SK-N-SH (cell line): ENCODE measurements around the gene CADM2. TPM values are rescaled to one million over a fixed set of nuclear protein-coding genes. Genes with fewer than 3 reads are reported as not detected.

Experiments used
- CTCF ChIA-PET: fragments of 300-600, 350-600 bp; formaldehyde crosslinking; extraction: SDS; loops from one replicate; lab custom pipeline; 2021; lab: Yijun Ruan, JAX
- POLR2A ChIA-PET: fragments of 350-600 bp; sonication (Branson Sonifier 250); formaldehyde crosslinking; extraction: SDS; loops from one replicate; lab custom pipeline; 2020; ENCODE audit warnings: antibody characterized with exemption, inconsistent platforms; lab: Yijun Ruan, JAX
- DNase-seq: peaks from one replicate; pipeline ENCODE4 v3.0.0; 2012
- H2AFZ ChIP-seq: fragments of 200-600 bp; sonication (generic); 2 replicates; pipeline ENCODE4 v1.8.1; 2016; ENCODE audit warnings: antibody characterized with exemption, mild to moderate bottlenecking, low read depth
- H3F3A ChIP-seq: fragments of 200-600 bp; sonication (generic); replicated peaks from 2 replicates; pipeline ENCODE3; 2016; ENCODE audit warnings: antibody characterized with exemption, mild to moderate bottlenecking; ENCODE audit not compliant: insufficient read depth
- H3K27ac ChIP-seq, 2 experiments: fragments of 200-500 bp in 1 of 2; fragments of 200-600 bp in 1 of 2; sonication (Bioruptor generic) in 1 of 2; sonication (generic), shearing (Covaris generic) in 1 of 2; 2 replicates each; pipeline versions ENCODE4 v1.5.1 to v1.6.1; 2014 to 2016; ENCODE audit warnings: low read depth in 2 of 2, inconsistent platforms in 1 of 2, low read length in 1 of 2, mild to moderate bottlenecking in 1 of 2, mixed read lengths in 1 of 2
- H3K27me3 ChIP-seq: fragments of 200-600 bp; sonication (generic), shearing (Covaris generic); 2 replicates; pipeline ENCODE4 v1.6.1; 2016; ENCODE audit warnings: mixed run types; ENCODE audit not compliant: insufficient read depth
- H3K36me3 ChIP-seq, 2 experiments: fragments of 200-500 bp in 1 of 2; fragments of 200-600 bp in 1 of 2; sonication (Bioruptor generic) in 1 of 2; sonication (generic) in 1 of 2; replicated peaks in 1 of 2; 2 replicates each; pipeline versions ENCODE3 to v1.5.1; 2014 to 2016; ENCODE audit warnings: low read length in 1 of 2, mild to moderate bottlenecking in 1 of 2; ENCODE audit not compliant: insufficient read depth in 2 of 2, control insufficient read depth in 1 of 2
- H3K4me1 ChIP-seq, 2 experiments: fragments of 200-500 bp in 1 of 2; fragments of 200-600 bp in 1 of 2; sonication (Bioruptor generic) in 1 of 2; sonication (generic), shearing (Covaris generic) in 1 of 2; 2 replicates each; pipeline versions ENCODE4 v1.5.1 to v1.6.1; 2014 to 2016; ENCODE audit warnings: low read depth in 1 of 2, low read length in 1 of 2, mixed run types in 1 of 2; ENCODE audit not compliant: insufficient read depth in 2 of 2, control insufficient read depth in 1 of 2
- H3K4me2 ChIP-seq: fragments of 200-600 bp; sonication (generic), shearing (Covaris generic); 2 replicates; pipeline ENCODE4 v1.6.1; 2017; ENCODE audit warnings: mixed run types
- H3K4me3 ChIP-seq, 2 experiments: fragments of 200-500 bp in 1 of 2; fragments of 200-600 bp in 1 of 2; sonication (Bioruptor generic) in 1 of 2; sonication (generic), shearing (Covaris generic) in 1 of 2; 2 replicates each; pipeline versions ENCODE4 v1.5.1 to v1.8.1; 2014 to 2016; ENCODE audit warnings: low read depth in 2 of 2, inconsistent platforms in 1 of 2, low read length in 1 of 2, mild to moderate bottlenecking in 1 of 2, mixed read lengths in 1 of 2, moderate library complexity in 1 of 2
- H3K79me2 ChIP-seq: fragments of 200-600 bp; sonication (generic); 2 replicates; pipeline ENCODE4 v1.8.1; 2017; ENCODE audit warnings: mild to moderate bottlenecking; ENCODE audit not compliant: insufficient read depth
- H3K9ac ChIP-seq: fragments of 200-600 bp; sonication (generic); 2 replicates; pipeline ENCODE4 v1.6.1; 2017; ENCODE audit warnings: mixed run types
- H3K9me2 ChIP-seq: fragments of 200-600 bp; sonication (generic); 2 replicates; pipeline ENCODE4 v1.6.1; 2017; ENCODE audit warnings: mixed run types
- H3K9me3 ChIP-seq: fragments of 200-600 bp; sonication (generic); 2 replicates; pipeline ENCODE4 v1.6.1; 2017; ENCODE audit warnings: mixed run types, mild to moderate bottlenecking, moderate library complexity
- H4K20me1 ChIP-seq: fragments of 200-600 bp; sonication (generic); 2 replicates; pipeline ENCODE4 v1.6.1; 2017; ENCODE audit warnings: mild to moderate bottlenecking, mixed run types; ENCODE audit not compliant: insufficient read depth
- CTCF ChIP-seq: fragments of 200-600 bp; sonication (generic); IDR thresholded peaks from 2 replicates; pipeline ENCODE4 v1.6.1; 2017; ENCODE audit warnings: antibody characterized with exemption, mild to moderate bottlenecking, moderate library complexity
- ELF1 ChIP-seq: IDR thresholded peaks from 2 replicates; pipeline ENCODE4 v1.4.0; 2012
- EP300 ChIP-seq, 2 experiments: IDR thresholded peaks; 2 replicates each; pipeline versions ENCODE4 v1.4.0 to v1.6.1; 2012; ENCODE audit warnings: borderline replicate concordance in 1 of 2, low read depth in 1 of 2, low read length in 1 of 2
- FOXJ3 ChIP-seq: sonication (generic); formaldehyde crosslinking; IDR thresholded peaks from 2 replicates; pipeline ENCODE4 v1.5.1; 2020; ENCODE audit warnings: mild to moderate bottlenecking, missing genetic modification reagents
- FOXM1 ChIP-seq: IDR thresholded peaks from 2 replicates; pipeline ENCODE4 v1.4.0; 2012; ENCODE audit warnings: low read depth, mild to moderate bottlenecking
- GABPA ChIP-seq: IDR thresholded peaks from 2 replicates; pipeline ENCODE4 v1.4.0; 2012; ENCODE audit warnings: low read depth, mild to moderate bottlenecking
- GATA2 ChIP-seq: sonication (generic); formaldehyde crosslinking; IDR thresholded peaks from 2 replicates; pipeline ENCODE4 v1.5.0; 2020; ENCODE audit warnings: mild to moderate bottlenecking, missing genetic modification reagents
- MEF2A ChIP-seq: IDR thresholded peaks from 2 replicates; pipeline ENCODE4 v1.4.0; 2012; ENCODE audit warnings: low read depth, borderline replicate concordance
- MXI1 ChIP-seq: IDR thresholded peaks from 2 replicates; pipeline ENCODE4 v1.6.1; 2012; ENCODE audit warnings: mild to moderate bottlenecking, low read depth, low read length, improper control_type of control experiment
- NFIC ChIP-seq: IDR thresholded peaks from 2 replicates; pipeline ENCODE4 v1.4.0; 2012; ENCODE audit warnings: borderline replicate concordance
- PBX3 ChIP-seq: IDR thresholded peaks from 2 replicates; pipeline ENCODE4; 2012
- POLR2AphosphoS5 ChIP-seq: IDR thresholded peaks from 2 replicates; pipeline ENCODE4 v1.6.1; 2012; ENCODE audit warnings: low read depth, low read length
- SMC3 ChIP-seq: IDR thresholded peaks from 2 replicates; pipeline ENCODE4 v1.6.1; 2012; ENCODE audit warnings: low read depth, low read length, improper control_type of control experiment
- TEAD4 ChIP-seq: IDR thresholded peaks from 2 replicates; pipeline ENCODE4 v1.4.0; 2012; ENCODE audit warnings: mild to moderate bottlenecking, borderline replicate concordance; ENCODE audit not compliant: insufficient read depth
- USF2 ChIP-seq: fragments of 150-350 bp; IDR thresholded peaks from 2 replicates; pipeline ENCODE4 v1.6.1; 2017; ENCODE audit warnings: antibody characterized with exemption, low read length, low read depth, borderline replicate concordance
- ZBTB33 ChIP-seq: IDR thresholded peaks from 2 replicates; pipeline ENCODE4 v1.4.0; 2012; ENCODE audit warnings: low read depth, borderline replicate concordance
- WGBS: methylation state at CpG from one replicate; pipeline ENCODE4 v1.1.6; 2017; ENCODE audit warnings: low lambda C conversion rate; 5-methylcytosine and 5-hydroxymethylcytosine counted together
- polyA plus RNA-seq, 3 experiments: library from polyadenylated mRNA; depleted of rRNA; stranded (reverse); fragments of >200 nt; gene quantifications; 2 replicates each; pipeline ENCODE4 v1.2.3, GENCODE V29; 2012
- TF ChIP-seq, protein P1 (sequence below): IDR thresholded peaks from 2 replicates; pipeline ENCODE4 v1.4.0; 2012; ENCODE audit warnings: low read depth, borderline replicate concordance
- TF ChIP-seq, protein P2 (sequence below): IDR thresholded peaks from 2 replicates; pipeline ENCODE4 v1.6.1; 2012; ENCODE audit warnings: mild to moderate bottlenecking, low read depth, low read length, moderate library complexity

Gene CADM2
- polyA plus RNA-seq, 1 of the 3 experiments (the other 2 are of a cell fraction): 0.46 TPM

- TF ChIP-seq, protein P1, sequence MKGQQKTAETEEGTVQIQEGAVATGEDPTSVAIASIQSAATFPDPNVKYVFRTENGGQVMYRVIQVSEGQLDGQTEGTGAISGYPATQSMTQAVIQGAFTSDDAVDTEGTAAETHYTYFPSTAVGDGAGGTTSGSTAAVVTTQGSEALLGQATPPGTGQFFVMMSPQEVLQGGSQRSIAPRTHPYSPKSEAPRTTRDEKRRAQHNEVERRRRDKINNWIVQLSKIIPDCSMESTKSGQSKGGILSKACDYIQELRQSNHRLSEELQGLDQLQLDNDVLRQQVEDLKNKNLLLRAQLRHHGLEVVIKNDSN: no peak
- TF ChIP-seq POLR2AphosphoS5 (no peak), SMC3 (no peak), CTCF (no peak), USF2 (no peak), GABPA (no peak), FOXJ3 (CRISPR knock-in tag) (no peak), NFIC (no peak), MXI1 (no peak), EP300 (IDR thresholded peaks at IDR 0.05; ENCODE audit: borderline replicate concordance in 1 of 2, low read depth in 1 of 2, low read length in 1 of 2) (peak in 1 of 2 experiments; percentile 64; a peak in 1 of 4 replicates), MEF2A (no peak), ZBTB33 (no peak), PBX3 (no peak), TEAD4 (no peak), GATA2 (CRISPR knock-in tag) (peak; percentile 37; the same call in 1 of the 2 replicates), FOXM1 (no peak), ELF1 (no peak)
- TF ChIP-seq, protein P2, sequence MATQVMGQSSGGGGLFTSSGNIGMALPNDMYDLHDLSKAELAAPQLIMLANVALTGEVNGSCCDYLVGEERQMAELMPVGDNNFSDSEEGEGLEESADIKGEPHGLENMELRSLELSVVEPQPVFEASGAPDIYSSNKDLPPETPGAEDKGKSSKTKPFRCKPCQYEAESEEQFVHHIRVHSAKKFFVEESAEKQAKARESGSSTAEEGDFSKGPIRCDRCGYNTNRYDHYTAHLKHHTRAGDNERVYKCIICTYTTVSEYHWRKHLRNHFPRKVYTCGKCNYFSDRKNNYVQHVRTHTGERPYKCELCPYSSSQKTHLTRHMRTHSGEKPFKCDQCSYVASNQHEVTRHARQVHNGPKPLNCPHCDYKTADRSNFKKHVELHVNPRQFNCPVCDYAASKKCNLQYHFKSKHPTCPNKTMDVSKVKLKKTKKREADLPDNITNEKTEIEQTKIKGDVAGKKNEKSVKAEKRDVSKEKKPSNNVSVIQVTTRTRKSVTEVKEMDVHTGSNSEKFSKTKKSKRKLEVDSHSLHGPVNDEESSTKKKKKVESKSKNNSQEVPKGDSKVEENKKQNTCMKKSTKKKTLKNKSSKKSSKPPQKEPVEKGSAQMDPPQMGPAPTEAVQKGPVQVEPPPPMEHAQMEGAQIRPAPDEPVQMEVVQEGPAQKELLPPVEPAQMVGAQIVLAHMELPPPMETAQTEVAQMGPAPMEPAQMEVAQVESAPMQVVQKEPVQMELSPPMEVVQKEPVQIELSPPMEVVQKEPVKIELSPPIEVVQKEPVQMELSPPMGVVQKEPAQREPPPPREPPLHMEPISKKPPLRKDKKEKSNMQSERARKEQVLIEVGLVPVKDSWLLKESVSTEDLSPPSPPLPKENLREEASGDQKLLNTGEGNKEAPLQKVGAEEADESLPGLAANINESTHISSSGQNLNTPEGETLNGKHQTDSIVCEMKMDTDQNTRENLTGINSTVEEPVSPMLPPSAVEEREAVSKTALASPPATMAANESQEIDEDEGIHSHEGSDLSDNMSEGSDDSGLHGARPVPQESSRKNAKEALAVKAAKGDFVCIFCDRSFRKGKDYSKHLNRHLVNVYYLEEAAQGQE: no peak
- no peaks in the 10 kb centered on the region for H3F3A ChIP-seq
Measured at GRCh38 chr3:86047161-86047560, 1088.4 kb downstream of the CADM2 start.

More at GRCh38 chr3:86047161-86047560, 1088.4 kb downstream of the CADM2 start:
- Histone ChIP-seq H2AFZ (no peak overlapping the region), H3K79me2 (no peaks in the 10 kb centered on the region), H3K4me1 (no peaks in the 10 kb centered on the region), H3K9me2 (no peaks in the 10 kb centered on the region), H3K4me2 (no peak overlapping the region), H3K27me3 (no peaks in the 10 kb centered on the region), H3K27ac (no peak overlapping the region), H4K20me1 (no peaks in the 10 kb centered on the region), H3K9ac (no peak overlapping the region), H3K36me3 (no peaks in the 10 kb centered on the region), H3K4me3 (no peak overlapping the region), H3K9me3 (no peaks in the 10 kb centered on the region)
- WGBS: 10% methylated on average over 1 of the region's 1 CpG
- peak; percentile 19 for DNase-seq
- ChIA-PET CTCF (interaction anchor here (2.5 kb wide), 1 partner anchor 9 kb away, joined by 6 read pairs; no protein-coding TSS in a partner anchor), POLR2A (no interaction called here)
